ENCODE data around the gene P2RY2. TPM values are rescaled to one million over a fixed set of nuclear protein-coding genes. Genes with fewer than 3 reads are reported as not detected.

The P2RY2 gene
- total RNA-seq, 1 experiment from 2014 or later = 1.2 TPM

DNA sequence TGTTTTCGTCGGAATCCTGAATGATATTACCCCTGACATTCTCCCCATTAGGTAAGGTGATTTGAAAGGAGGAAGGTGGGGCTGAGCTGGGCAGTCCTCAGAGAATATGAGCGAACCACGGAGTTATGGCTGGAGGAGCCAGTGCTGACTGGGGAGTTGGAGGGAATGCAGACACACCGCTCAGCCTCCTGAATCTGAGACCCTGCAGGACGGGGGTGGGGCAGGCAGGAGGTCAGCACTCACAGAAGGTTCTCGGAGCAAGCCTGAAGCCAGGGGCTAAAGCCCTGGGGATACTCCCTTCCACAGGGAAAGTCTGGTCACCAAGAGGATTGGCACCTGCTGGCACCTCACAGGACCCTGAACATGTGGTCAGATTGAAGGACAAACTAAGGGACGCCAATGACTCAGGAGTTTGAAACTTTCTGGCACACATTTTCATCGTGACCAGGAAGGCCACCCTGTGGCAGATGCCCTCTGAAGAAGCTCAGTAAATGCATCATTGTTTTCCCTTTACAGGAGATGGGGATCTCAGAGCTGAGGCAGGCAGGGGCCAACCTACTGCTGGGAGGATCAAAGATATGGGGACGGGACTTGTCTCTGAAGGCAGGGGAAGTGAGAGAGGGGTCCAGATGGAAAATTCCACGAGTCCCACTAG, 49.0 kb upstream of the P2RY2 start (continued):
- TF ChIP-seq, protein P1, sequence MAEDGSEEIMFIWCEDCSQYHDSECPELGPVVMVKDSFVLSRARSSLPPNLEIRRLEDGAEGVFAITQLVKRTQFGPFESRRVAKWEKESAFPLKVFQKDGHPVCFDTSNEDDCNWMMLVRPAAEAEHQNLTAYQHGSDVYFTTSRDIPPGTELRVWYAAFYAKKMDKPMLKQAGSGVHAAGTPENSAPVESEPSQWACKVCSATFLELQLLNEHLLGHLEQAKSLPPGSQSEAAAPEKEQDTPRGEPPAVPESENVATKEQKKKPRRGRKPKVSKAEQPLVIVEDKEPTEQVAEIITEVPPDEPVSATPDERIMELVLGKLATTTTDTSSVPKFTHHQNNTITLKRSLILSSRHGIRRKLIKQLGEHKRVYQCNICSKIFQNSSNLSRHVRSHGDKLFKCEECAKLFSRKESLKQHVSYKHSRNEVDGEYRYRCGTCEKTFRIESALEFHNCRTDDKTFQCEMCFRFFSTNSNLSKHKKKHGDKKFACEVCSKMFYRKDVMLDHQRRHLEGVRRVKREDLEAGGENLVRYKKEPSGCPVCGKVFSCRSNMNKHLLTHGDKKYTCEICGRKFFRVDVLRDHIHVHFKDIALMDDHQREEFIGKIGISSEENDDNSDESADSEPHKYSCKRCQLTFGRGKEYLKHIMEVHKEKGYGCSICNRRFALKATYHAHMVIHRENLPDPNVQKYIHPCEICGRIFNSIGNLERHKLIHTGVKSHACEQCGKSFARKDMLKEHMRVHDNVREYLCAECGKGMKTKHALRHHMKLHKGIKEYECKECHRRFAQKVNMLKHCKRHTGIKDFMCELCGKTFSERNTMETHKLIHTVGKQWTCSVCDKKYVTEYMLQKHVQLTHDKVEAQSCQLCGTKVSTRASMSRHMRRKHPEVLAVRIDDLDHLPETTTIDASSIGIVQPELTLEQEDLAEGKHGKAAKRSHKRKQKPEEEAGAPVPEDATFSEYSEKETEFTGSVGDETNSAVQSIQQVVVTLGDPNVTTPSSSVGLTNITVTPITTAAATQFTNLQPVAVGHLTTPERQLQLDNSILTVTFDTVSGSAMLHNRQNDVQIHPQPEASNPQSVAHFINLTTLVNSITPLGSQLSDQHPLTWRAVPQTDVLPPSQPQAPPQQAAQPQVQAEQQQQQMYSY (CRISPR knock-in tag; IDR thresholded peaks at IDR 0.05) = no peak
- TF ChIP-seq MXD4 (CRISPR knock-in tag; IDR thresholded peaks at IDR 0.05; ENCODE audit: borderline replicate concordance) (no peak), ZNF232 (CRISPR knock-in tag; IDR thresholded peaks at IDR 0.05) (no peak), ZNF671 (CRISPR knock-in tag; IDR thresholded peaks at IDR 0.05) (no peak), TP53 (CRISPR knock-in tag; IDR thresholded peaks at IDR 0.05) (no peak), ETV6 (CRISPR knock-in tag; IDR thresholded peaks at IDR 0.05) (no peak), NR3C1 (CRISPR knock-in tag; conservative IDR thresholded peaks at IDR 0.05; ENCODE audit: low read depth) (no peak), FOXP1 (CRISPR knock-in tag; IDR thresholded peaks at IDR 0.05; ENCODE audit: borderline replicate concordance) (no peak), RORB (CRISPR knock-in tag; IDR thresholded peaks at IDR 0.05) (no peak)
- TF ChIP-seq, protein P2, sequence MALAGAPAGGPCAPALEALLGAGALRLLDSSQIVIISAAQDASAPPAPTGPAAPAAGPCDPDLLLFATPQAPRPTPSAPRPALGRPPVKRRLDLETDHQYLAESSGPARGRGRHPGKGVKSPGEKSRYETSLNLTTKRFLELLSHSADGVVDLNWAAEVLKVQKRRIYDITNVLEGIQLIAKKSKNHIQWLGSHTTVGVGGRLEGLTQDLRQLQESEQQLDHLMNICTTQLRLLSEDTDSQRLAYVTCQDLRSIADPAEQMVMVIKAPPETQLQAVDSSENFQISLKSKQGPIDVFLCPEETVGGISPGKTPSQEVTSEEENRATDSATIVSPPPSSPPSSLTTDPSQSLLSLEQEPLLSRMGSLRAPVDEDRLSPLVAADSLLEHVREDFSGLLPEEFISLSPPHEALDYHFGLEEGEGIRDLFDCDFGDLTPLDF (CRISPR knock-in tag; IDR thresholded peaks at IDR 0.05) = no peak
- TF ChIP-seq, protein P3, sequence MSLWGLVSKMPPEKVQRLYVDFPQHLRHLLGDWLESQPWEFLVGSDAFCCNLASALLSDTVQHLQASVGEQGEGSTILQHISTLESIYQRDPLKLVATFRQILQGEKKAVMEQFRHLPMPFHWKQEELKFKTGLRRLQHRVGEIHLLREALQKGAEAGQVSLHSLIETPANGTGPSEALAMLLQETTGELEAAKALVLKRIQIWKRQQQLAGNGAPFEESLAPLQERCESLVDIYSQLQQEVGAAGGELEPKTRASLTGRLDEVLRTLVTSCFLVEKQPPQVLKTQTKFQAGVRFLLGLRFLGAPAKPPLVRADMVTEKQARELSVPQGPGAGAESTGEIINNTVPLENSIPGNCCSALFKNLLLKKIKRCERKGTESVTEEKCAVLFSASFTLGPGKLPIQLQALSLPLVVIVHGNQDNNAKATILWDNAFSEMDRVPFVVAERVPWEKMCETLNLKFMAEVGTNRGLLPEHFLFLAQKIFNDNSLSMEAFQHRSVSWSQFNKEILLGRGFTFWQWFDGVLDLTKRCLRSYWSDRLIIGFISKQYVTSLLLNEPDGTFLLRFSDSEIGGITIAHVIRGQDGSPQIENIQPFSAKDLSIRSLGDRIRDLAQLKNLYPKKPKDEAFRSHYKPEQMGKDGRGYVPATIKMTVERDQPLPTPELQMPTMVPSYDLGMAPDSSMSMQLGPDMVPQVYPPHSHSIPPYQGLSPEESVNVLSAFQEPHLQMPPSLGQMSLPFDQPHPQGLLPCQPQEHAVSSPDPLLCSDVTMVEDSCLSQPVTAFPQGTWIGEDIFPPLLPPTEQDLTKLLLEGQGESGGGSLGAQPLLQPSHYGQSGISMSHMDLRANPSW (CRISPR knock-in tag; conservative IDR thresholded peaks at IDR 0.05; ENCODE audit: low read depth) = no peak
- TF ChIP-seq, protein P4, sequence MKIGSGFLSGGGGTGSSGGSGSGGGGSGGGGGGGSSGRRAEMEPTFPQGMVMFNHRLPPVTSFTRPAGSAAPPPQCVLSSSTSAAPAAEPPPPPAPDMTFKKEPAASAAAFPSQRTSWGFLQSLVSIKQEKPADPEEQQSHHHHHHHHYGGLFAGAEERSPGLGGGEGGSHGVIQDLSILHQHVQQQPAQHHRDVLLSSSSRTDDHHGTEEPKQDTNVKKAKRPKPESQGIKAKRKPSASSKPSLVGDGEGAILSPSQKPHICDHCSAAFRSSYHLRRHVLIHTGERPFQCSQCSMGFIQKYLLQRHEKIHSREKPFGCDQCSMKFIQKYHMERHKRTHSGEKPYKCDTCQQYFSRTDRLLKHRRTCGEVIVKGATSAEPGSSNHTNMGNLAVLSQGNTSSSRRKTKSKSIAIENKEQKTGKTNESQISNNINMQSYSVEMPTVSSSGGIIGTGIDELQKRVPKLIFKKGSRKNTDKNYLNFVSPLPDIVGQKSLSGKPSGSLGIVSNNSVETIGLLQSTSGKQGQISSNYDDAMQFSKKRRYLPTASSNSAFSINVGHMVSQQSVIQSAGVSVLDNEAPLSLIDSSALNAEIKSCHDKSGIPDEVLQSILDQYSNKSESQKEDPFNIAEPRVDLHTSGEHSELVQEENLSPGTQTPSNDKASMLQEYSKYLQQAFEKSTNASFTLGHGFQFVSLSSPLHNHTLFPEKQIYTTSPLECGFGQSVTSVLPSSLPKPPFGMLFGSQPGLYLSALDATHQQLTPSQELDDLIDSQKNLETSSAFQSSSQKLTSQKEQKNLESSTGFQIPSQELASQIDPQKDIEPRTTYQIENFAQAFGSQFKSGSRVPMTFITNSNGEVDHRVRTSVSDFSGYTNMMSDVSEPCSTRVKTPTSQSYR (CRISPR knock-in tag; IDR thresholded peaks at IDR 0.05) = no peak

DNA sequence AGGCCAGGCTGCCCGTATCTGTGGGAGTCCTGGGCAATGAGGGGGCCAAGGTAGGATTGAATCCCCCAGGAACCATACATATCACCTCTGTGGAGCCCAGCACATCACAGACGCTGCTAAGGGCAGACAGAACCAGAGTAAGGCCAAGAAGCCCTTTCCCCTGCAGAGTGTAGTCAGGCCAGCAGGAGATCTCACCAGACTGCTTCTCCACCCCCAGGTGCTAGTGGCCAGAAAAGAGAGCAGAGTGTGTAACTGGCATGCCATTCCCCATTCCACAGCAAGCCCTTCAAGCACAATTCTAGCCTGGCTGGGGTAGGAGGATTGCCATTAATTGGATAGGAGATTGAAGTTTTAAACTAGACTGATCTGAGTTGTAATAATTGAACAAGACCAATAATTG, 47.9 kb upstream of the P2RY2 start:
- H3K27me3 Mint-ChIP-seq (ENCODE audit: low read depth) = no peaks in the 10 kb centered on the region; the same call in 1 of the 2 replicates
- DNase-seq (ENCODE audit: low spot score) = no peak
- TF ChIP-seq, protein P5, sequence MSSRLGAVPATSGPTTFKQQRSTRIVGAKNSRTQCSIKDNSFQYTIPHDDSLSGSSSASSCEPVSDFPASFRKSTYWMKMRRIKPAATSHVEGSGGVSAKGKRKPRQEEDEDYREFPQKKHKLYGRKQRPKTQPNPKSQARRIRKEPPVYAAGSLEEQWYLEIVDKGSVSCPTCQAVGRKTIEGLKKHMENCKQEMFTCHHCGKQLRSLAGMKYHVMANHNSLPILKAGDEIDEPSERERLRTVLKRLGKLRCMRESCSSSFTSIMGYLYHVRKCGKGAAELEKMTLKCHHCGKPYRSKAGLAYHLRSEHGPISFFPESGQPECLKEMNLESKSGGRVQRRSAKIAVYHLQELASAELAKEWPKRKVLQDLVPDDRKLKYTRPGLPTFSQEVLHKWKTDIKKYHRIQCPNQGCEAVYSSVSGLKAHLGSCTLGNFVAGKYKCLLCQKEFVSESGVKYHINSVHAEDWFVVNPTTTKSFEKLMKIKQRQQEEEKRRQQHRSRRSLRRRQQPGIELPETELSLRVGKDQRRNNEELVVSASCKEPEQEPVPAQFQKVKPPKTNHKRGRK (CRISPR knock-in tag; IDR thresholded peaks at IDR 0.05; ENCODE audit: borderline replicate concordance) = no peak
- TF ChIP-seq, protein P6, sequence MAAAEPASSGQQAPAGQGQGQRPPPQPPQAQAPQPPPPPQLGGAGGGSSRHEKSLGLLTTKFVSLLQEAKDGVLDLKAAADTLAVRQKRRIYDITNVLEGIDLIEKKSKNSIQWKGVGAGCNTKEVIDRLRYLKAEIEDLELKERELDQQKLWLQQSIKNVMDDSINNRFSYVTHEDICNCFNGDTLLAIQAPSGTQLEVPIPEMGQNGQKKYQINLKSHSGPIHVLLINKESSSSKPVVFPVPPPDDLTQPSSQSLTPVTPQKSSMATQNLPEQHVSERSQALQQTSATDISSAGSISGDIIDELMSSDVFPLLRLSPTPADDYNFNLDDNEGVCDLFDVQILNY (CRISPR knock-in tag; IDR thresholded peaks at IDR 0.05) = no peak
- TF ChIP-seq TEAD4 (CRISPR knock-in tag; IDR thresholded peaks at IDR 0.05) = no peak
- no peak for TF ChIP-seq ATF1 (CRISPR knock-in tag; IDR thresholded peaks at IDR 0.05)
- no peak for TF ChIP-seq SMAD4 (CRISPR knock-in tag; IDR thresholded peaks at IDR 0.05)
- TF ChIP-seq MYBL2 (CRISPR knock-in tag; IDR thresholded peaks at IDR 0.05) = no peak
- no peak for TF ChIP-seq TEAD1 (CRISPR knock-in tag; IDR thresholded peaks at IDR 0.05)
- TF ChIP-seq ESRRA (CRISPR knock-in tag; IDR thresholded peaks at IDR 0.05; ENCODE audit: borderline replicate concordance) = no peak

More for the DNA sequence above, 47.9 kb upstream of the P2RY2 start:
- H3K4me3 Mint-ChIP-seq = no peak overlapping the region
- no peaks in the 10 kb centered on the region for H3K36me3 Mint-ChIP-seq
- ChIA-PET CTCF (interaction anchor here (0.8 to 1.7 kb wide), 6 partner anchors 8 to 338 kb away, joined by 3 to 13 read pairs (median 5); partner anchors contain the start of genes FCHSD2 and P2RY2), POLR2A (no interaction called here)
- no peak for ATAC-seq
- H3K27ac Mint-ChIP-seq = no peak overlapping the region
- peaks cover 15% of the 10 kb centered on the region for H3K4me1 Mint-ChIP-seq
- no peaks in the 10 kb centered on the region for H3K9me3 Mint-ChIP-seq

All from WTC11 (cell line).